PFSK-1 (cell line): Measurements from ENCODE around the gene GLI1.

Source experiments
- FOXP2 ChIP-seq: optimal IDR thresholded peaks from 2 replicates; pipeline ENCODE3; 2011; ENCODE audit warnings: borderline replicate concordance, control low read depth, inconsistent platforms; ENCODE audit not compliant: insufficient read depth; ENCODE audit errors: extremely low read length, extremely low read depth
- POLR2AphosphoS5 ChIP-seq: IDR thresholded peaks from 2 replicates; pipeline ENCODE4 v1.6.1; 2012; ENCODE audit warnings: low read depth, mild to moderate bottlenecking, control low read depth, low read length, moderate library complexity
- REST ChIP-seq, 2 experiments: IDR thresholded peaks; 2 replicates each; pipeline versions ENCODE4 v1.6.1 to v1.8.0; 2011 to 2012; ENCODE audit warnings: low read depth in 2 of 2, low read length in 2 of 2, control low read depth in 1 of 2, inconsistent platforms in 1 of 2, mild to moderate bottlenecking in 1 of 2, moderate library complexity in 1 of 2; ENCODE audit not compliant: insufficient read depth in 1 of 2
- SIN3A ChIP-seq: IDR thresholded peaks from 2 replicates; pipeline ENCODE4 v1.6.1; 2012; ENCODE audit warnings: mild to moderate bottlenecking, low read length, moderate library complexity, borderline replicate concordance; ENCODE audit not compliant: insufficient read depth
- TAF1 ChIP-seq: IDR thresholded peaks from 2 replicates; pipeline ENCODE4 v1.6.1; 2012; ENCODE audit warnings: low read length, control low read depth, borderline replicate concordance; ENCODE audit not compliant: insufficient read depth

GLI1 gene

GRCh38 chr12:57444744-57445143, 14.8 kb upstream of the GLI1 start:
- TF ChIP-seq SIN3A: no peak
- no peak for TF ChIP-seq REST (IDR thresholded peaks at IDR 0.05; ENCODE audit: insufficient read depth in 1 of 2, low read depth in 2 of 2, low read length in 2 of 2)
- TF ChIP-seq POLR2AphosphoS5: no peak
- TF ChIP-seq TAF1: no peak
- no peak for TF ChIP-seq FOXP2

GRCh38 chr12:57446292-57446960, 13.2 kb upstream of the GLI1 start:
- TF ChIP-seq TAF1: no peak
- no peak for TF ChIP-seq SIN3A
- TF ChIP-seq POLR2AphosphoS5: no peak
- TF ChIP-seq REST (IDR thresholded peaks at IDR 0.05; ENCODE audit: insufficient read depth in 1 of 2, low read depth in 2 of 2, low read length in 2 of 2): no peak
- no peak for TF ChIP-seq FOXP2

DNA sequence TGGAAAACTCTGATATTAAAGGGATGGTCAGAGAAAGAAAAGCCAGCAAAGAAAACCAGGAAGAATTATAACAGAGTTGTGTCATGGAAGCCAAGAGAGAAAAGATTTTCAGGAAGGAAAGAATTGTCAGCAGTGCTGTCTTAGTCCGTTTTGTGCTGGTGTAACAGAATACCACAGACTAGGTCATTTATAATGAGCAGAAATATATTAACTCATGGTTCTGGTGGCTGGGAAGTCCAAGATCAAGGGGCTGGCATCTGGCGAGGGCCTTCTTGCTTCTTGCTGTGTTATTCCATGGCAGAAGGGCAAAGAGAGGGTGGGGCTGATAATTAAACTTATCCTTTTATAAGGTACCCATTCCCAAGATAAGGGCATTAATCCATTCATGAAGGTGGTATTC, 10.9 kb upstream of the GLI1 start:
- no peak for TF ChIP-seq FOXP2
- TF ChIP-seq REST (IDR thresholded peaks at IDR 0.05; ENCODE audit: insufficient read depth in 1 of 2, low read depth in 2 of 2, low read length in 2 of 2): no peak
- no peak for TF ChIP-seq POLR2AphosphoS5
- no peak for TF ChIP-seq TAF1
- no peak for TF ChIP-seq SIN3A

GRCh38 chr12:57449375-57449774, 10.2 kb upstream of the GLI1 start:
- TF ChIP-seq TAF1: no peak
- no peak for TF ChIP-seq POLR2AphosphoS5
- TF ChIP-seq FOXP2: no peak
- TF ChIP-seq REST (IDR thresholded peaks at IDR 0.05; ENCODE audit: insufficient read depth in 1 of 2, low read depth in 2 of 2, low read length in 2 of 2): no peak
- TF ChIP-seq SIN3A: no peak
